Esophagus squamous epithelium (tissue), 5 donors: ENCODE results near the gene RAP2A. TPM values are rescaled to one million over a fixed set of nuclear protein-coding genes. Genes with fewer than 3 reads are reported as not detected.

Source experiments
- DNase-seq: peaks from one replicate; lab custom pipeline; 2025; lab: John Stamatoyannopoulos, UW
- H3K27ac ChIP-seq, 4 donors: fragments of 200-600 bp; sonication (generic); one replicate each; pipeline ENCODE4 v1.5.1; 2016 to 2019; ENCODE audit warnings: mild to moderate bottlenecking in 1 of 4
- H3K27me3 ChIP-seq, 4 donors: fragments of 200-600 bp; sonication (generic); 1 replicate in 3 of 4; 2 replicates in 1 of 4; pipeline versions ENCODE4 v1.5.1 to v1.6.0; 2017 to 2021; ENCODE audit warnings: antibody characterized with exemption in 1 of 4
- H3K36me3 ChIP-seq, 3 donors: fragments of 200-600 bp; sonication (generic); one replicate each; pipeline ENCODE4 v1.5.1; 2016 to 2019
- H3K4me1 ChIP-seq, 3 donors: fragments of 200-600 bp; sonication (generic); one replicate each; pipeline ENCODE4 v1.5.1; 2017 to 2019
- H3K4me3 ChIP-seq, 4 donors: fragments of 200-600 bp; sonication (generic); 1 replicate in 3 of 4; 2 replicates in 1 of 4; pipeline ENCODE4 v1.5.1; 2016 to 2019; ENCODE audit warnings: mild to moderate bottlenecking in 2 of 4, moderate library complexity in 1 of 4
- H3K9me3 ChIP-seq, 3 donors: fragments of 200-600 bp; sonication (generic); one replicate each; pipeline ENCODE4 v1.5.1; 2016 to 2019
- POLR2A ChIP-seq, 4 donors: fragments of 450-650 bp; IDR thresholded peaks; one replicate each; pipeline ENCODE4 v1.6.1; 2017; ENCODE audit warnings: antibody characterized with exemption in 4 of 4, mild to moderate bottlenecking in 4 of 4, moderate library complexity in 3 of 4
- WGBS, 2 donors: methylation state at CpG; one replicate each; pipeline ENCODE4 v1.1.5; 2018; 5-methylcytosine and 5-hydroxymethylcytosine counted together
- intact Hi-C: fragments of 100-400 bp; cut with DNase I; formaldehyde crosslinking; loops from one replicate; pipeline ENCODE4 v1.15.0; 2022
- total RNA-seq, 4 donors: library from RNA; depleted of rRNA; stranded (reverse); fragments of >200 nt; gene quantifications; one replicate each; pipeline ENCODE4 v1.1.0, GENCODE V29; 2016
- TF ChIP-seq, protein P1 (sequence below), 6 experiments: fragments of 450-650 bp in 4 of 6; fragments of 200-600 bp in 2 of 6; sonication (generic) in 2 of 6; IDR thresholded peaks; one replicate each; pipeline ENCODE4 v1.5.1; 2016 to 2019; ENCODE audit warnings: antibody characterized with exemption in 6 of 6, mild to moderate bottlenecking in 4 of 6, moderate library complexity in 4 of 6
- donor health status: DM: yes; HTN: yes; CAD: no.

RAP2A gene
- total RNA-seq, 4 donors from 2014 or later: 20.3 to 29.1 (median 26.7) TPM

DNA sequence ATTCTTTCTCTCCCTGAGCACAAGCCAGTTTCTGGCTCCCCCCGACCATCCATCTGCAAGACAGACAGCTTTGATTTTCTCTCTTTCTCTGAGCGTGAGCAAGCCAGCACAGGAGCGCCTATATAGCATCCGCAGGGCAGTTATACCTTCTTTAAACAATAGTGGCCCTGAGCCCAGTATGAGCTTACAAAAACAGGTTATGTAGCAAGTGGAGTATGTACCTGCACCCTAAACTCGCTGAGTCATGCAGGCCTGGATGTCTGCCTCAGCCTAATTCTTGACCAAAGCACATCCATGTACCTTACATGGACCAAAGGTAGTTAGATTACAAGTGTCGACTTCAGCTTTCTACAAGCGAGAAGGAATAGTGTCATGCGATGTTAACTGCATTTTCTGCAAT lies 61.7 kb downstream of the RAP2A start:
- intact Hi-C loops: no loop called here
- no peak overlapping the region for H3K4me3 ChIP-seq
- WGBS, 2 donors: 56 to 87% methylated on average over 7 to 8 of the region's 8 CpGs

GRCh38 chr13:97496511-97496910 lies 62.5 kb downstream of the RAP2A start:
- H3K27ac ChIP-seq: no peak overlapping the region
- TF ChIP-seq, protein P1, sequence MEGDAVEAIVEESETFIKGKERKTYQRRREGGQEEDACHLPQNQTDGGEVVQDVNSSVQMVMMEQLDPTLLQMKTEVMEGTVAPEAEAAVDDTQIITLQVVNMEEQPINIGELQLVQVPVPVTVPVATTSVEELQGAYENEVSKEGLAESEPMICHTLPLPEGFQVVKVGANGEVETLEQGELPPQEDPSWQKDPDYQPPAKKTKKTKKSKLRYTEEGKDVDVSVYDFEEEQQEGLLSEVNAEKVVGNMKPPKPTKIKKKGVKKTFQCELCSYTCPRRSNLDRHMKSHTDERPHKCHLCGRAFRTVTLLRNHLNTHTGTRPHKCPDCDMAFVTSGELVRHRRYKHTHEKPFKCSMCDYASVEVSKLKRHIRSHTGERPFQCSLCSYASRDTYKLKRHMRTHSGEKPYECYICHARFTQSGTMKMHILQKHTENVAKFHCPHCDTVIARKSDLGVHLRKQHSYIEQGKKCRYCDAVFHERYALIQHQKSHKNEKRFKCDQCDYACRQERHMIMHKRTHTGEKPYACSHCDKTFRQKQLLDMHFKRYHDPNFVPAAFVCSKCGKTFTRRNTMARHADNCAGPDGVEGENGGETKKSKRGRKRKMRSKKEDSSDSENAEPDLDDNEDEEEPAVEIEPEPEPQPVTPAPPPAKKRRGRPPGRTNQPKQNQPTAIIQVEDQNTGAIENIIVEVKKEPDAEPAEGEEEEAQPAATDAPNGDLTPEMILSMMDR (IDR thresholded peaks at IDR 0.05): no peak
- TF ChIP-seq POLR2A (IDR thresholded peaks at IDR 0.05): no peak
- no peaks in the 10 kb centered on the region for H3K27me3 ChIP-seq
- intact Hi-C loops: no loop called here
- no peaks in the 10 kb centered on the region for H3K9me3 ChIP-seq
- H3K36me3 ChIP-seq: no peaks in the 10 kb centered on the region
- H3K4me3 ChIP-seq: no peak overlapping the region
- H3K4me1 ChIP-seq: peaks cover 0 to 33% (median 0%) of the 10 kb centered on the region in 3 donors
- DNase-seq: no peak
- WGBS, 2 donors: 77 to 79% methylated on average over 2 of the region's 2 CpGs

More for the DNA sequence above, 61.7 kb downstream of the RAP2A start:
- no peak for TF ChIP-seq POLR2A (IDR thresholded peaks at IDR 0.05)
- TF ChIP-seq, protein P1 (IDR thresholded peaks at IDR 0.05): no peak
- H3K27ac ChIP-seq: no peak overlapping the region
- H3K9me3 ChIP-seq: no peaks in the 10 kb centered on the region
- H3K36me3 ChIP-seq: no peaks in the 10 kb centered on the region
- DNase-seq: no peak
- peaks cover 0 to 33% (median 0%) of the 10 kb centered on the region in 3 donors for H3K4me1 ChIP-seq
- no peaks in the 10 kb centered on the region for H3K27me3 ChIP-seq

DNA sequence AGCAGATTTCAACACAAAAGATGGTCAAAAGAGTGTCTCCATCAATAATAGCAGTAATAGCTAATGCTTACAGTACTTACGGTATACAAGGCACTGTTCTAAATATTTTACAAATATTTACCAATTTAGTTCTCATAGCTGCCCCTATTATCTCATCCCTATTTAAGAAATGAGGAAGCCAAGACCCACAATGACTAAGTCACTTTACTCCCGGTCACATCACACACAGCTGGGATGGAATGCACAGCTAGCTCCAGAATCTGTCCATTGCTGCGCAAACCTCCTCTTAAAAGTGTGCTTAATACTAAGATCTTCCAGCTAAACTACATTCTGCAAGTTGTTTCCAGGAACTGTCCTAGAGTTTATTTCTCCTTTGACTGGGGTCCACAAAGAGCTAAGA lies 63.4 kb downstream of the RAP2A start:
- WGBS, 2 donors: 81% methylated on average over 3 of the region's 3 CpGs
- H3K9me3 ChIP-seq: no peaks in the 10 kb centered on the region
- TF ChIP-seq, protein P1 (IDR thresholded peaks at IDR 0.05): no peak
- TF ChIP-seq POLR2A (IDR thresholded peaks at IDR 0.05): no peak
- H3K27me3 ChIP-seq: no peaks in the 10 kb centered on the region
- no peak overlapping the region for H3K4me3 ChIP-seq
- H3K4me1 ChIP-seq: peaks cover 0 to 28% (median 0%) of the 10 kb centered on the region in 3 donors
- no peaks in the 10 kb centered on the region for H3K36me3 ChIP-seq
- no peak overlapping the region for H3K27ac ChIP-seq
- no peak for DNase-seq
- intact Hi-C loops: no loop called here

GRCh38 chr13:97498419-97498818 lies 64.5 kb downstream of the RAP2A start:
- intact Hi-C loops: no loop called here
- Histone ChIP-seq H3K4me1 (peaks cover 0 to 18% (median 0%) of the 10 kb centered on the region in 3 donors), H3K27ac (no peak overlapping the region), H3K9me3 (no peaks in the 10 kb centered on the region), H3K27me3 (no peaks in the 10 kb centered on the region), H3K4me3 (no peak overlapping the region), H3K36me3 (no peaks in the 10 kb centered on the region)
- no peak for DNase-seq
- TF ChIP-seq, protein P1 (IDR thresholded peaks at IDR 0.05): no peak
- no peak for TF ChIP-seq POLR2A (IDR thresholded peaks at IDR 0.05)
- WGBS, 2 donors: 22 to 33% methylated on average over 1 of the region's 1 CpG

- no peak for DNase-seq
- TF ChIP-seq POLR2A (IDR thresholded peaks at IDR 0.05): no peak
- TF ChIP-seq, protein P1 (IDR thresholded peaks at IDR 0.05): no peak
- H3K36me3 ChIP-seq: no peaks in the 10 kb centered on the region
- no peaks in the 10 kb centered on the region for H3K9me3 ChIP-seq
- no peaks in the 10 kb centered on the region for H3K27me3 ChIP-seq
- H3K27ac ChIP-seq: no peak overlapping the region
- intact Hi-C loops: no loop called here
- peaks cover 0 to 16% (median 0%) of the 10 kb centered on the region in 3 donors for H3K4me1 ChIP-seq
- no peak overlapping the region for H3K4me3 ChIP-seq
- WGBS, 2 donors: 87 to 95% methylated on average over 4 of the region's 4 CpGs
These were observed 65.2 kb downstream of the RAP2A start for GRCh38 chr13:97499181-97499580.
